ENCODE measurements around the gene MAPKAPK2. TPM values are rescaled to one million over a fixed set of nuclear protein-coding genes. Genes with fewer than 3 reads are reported as not detected.
A peak's percentile ranks its signal among the peaks of the same experiment; 100 is the strongest.

MAPKAPK2 gene
- total RNA-seq, 3 donors from 2014 or later: 68.4 to 75.2 (median 72.1) TPM

DNA sequence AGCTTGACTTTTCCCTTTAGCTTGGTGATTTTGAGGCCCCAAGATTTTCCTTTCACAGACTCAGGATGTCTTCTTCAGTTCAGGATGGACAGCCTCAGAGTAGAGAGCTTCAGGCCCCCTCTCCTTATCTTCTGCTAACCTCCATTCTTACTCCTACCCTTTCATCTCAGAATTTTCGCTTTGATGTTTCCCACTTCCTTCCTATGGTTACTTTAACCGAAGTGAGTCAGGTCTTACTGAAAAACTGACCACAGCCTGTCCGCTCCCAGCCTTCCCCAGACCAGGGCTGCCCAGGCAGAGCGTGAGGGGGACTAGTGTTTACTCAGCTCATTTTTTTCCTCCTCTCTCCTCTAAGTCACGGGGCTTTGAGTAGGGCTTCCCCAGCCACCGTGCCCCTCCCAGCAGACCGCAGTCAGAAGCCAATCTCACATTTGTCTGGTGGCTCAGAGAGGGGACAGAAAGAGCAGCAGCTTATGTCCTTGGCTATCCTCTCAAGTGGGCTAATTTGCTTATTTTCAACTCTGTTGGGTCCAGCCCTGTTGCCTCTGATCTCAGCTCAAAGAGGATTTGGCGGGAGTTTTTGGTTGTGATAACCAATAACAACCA lies 81.6 kb downstream of the MAPKAPK2 start:
- TF ChIP-seq, protein P1, sequence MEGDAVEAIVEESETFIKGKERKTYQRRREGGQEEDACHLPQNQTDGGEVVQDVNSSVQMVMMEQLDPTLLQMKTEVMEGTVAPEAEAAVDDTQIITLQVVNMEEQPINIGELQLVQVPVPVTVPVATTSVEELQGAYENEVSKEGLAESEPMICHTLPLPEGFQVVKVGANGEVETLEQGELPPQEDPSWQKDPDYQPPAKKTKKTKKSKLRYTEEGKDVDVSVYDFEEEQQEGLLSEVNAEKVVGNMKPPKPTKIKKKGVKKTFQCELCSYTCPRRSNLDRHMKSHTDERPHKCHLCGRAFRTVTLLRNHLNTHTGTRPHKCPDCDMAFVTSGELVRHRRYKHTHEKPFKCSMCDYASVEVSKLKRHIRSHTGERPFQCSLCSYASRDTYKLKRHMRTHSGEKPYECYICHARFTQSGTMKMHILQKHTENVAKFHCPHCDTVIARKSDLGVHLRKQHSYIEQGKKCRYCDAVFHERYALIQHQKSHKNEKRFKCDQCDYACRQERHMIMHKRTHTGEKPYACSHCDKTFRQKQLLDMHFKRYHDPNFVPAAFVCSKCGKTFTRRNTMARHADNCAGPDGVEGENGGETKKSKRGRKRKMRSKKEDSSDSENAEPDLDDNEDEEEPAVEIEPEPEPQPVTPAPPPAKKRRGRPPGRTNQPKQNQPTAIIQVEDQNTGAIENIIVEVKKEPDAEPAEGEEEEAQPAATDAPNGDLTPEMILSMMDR (IDR thresholded peaks at IDR 0.05): no peak
- H3K4me3 ChIP-seq: no peak overlapping the region
- DNase-seq: peak; percentile 49 to 78 (median 60)
- no peaks in the 10 kb centered on the region for H3K36me3 ChIP-seq (ENCODE audit: low read depth)
- H3K9me3 ChIP-seq: no peaks in the 10 kb centered on the region
- H3K4me1 ChIP-seq (ENCODE audit: low read depth): no peaks in the 10 kb centered on the region
- peak; percentile 76 for ATAC-seq
- intact Hi-C loops (cut with DNase I, micrococcal nuclease): no loop called here

DNA sequence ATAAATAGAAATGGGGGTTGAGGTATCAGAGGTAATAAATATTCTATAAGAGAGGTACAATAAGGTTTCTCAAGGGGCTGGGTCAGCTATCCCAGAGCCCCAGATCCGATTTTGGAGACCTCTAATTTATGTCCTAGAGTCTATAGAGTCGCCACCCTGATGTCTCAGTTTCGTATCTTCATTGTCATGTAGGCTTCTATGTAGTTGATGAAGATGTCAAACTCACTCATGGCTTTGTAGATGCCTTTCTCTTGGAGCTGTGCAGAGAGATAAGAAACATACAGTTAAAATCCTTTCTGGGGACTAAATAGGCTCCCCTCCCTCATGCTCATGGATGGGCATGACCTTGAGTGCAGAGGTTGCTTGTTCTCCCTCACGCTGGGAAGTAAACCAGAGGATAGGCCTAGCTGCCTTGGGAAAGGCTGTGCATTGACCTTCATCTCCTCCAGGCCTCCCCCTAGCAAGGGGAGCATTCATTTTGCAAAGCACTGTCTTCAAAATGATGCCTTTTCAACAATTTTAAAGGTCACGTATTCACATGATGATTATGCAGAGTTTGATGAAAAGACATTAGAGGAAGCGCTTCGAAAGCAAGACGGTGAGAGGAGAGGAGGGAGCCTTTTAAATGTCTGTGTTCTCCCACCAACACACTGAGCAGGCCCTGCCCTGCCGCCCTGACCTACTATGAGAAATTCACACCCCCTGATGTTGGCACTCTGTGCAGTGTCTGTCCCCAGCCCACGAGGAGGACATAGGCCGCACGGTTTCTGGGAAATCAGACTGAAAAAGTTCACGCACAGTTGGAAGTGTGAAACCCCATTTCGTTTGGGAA lies 84.0 kb downstream of the MAPKAPK2 start:
- Histone ChIP-seq H3K4me3 (no peak overlapping the region), H3K4me1 (ENCODE audit: low read depth) (no peaks in the 10 kb centered on the region), H3K9me3 (no peaks in the 10 kb centered on the region), H3K36me3 (ENCODE audit: low read depth) (no peaks in the 10 kb centered on the region)
- intact Hi-C loops (cut with DNase I, micrococcal nuclease): no loop called here
- TF ChIP-seq, protein P1 (IDR thresholded peaks at IDR 0.05): no peak
- ATAC-seq: no peak
- DNase-seq: no peak

DNA sequence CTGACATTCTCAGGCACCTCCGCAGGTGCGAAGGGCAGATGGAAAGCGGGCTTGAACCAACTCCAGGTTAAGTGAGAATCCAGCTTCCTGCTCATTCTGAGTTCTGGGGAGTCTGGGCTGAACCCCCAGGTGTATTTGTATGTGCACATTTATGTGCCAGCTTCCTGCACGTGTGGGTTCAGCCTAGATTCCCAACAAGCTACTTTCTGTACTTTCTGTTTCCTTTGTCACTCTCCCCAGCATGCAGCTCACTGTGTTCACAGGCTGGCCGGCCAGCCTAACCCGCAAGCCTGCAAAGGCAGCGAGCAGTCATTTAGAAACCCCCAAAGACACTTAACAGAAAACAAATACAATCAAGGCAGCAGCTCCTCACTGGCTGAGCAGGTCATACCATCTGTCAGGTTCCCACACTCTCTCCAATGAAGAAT lies 84.6 kb downstream of the MAPKAPK2 start:
- TF ChIP-seq, protein P1 (IDR thresholded peaks at IDR 0.05): no peak
- Histone ChIP-seq H3K9me3 (no peaks in the 10 kb centered on the region), H3K4me1 (ENCODE audit: low read depth) (no peaks in the 10 kb centered on the region), H3K36me3 (ENCODE audit: low read depth) (no peaks in the 10 kb centered on the region), H3K4me3 (no peak overlapping the region)
- intact Hi-C loops (cut with DNase I, micrococcal nuclease): no loop called here
- ATAC-seq: peak; percentile 65
- DNase-seq: no peak

DNA sequence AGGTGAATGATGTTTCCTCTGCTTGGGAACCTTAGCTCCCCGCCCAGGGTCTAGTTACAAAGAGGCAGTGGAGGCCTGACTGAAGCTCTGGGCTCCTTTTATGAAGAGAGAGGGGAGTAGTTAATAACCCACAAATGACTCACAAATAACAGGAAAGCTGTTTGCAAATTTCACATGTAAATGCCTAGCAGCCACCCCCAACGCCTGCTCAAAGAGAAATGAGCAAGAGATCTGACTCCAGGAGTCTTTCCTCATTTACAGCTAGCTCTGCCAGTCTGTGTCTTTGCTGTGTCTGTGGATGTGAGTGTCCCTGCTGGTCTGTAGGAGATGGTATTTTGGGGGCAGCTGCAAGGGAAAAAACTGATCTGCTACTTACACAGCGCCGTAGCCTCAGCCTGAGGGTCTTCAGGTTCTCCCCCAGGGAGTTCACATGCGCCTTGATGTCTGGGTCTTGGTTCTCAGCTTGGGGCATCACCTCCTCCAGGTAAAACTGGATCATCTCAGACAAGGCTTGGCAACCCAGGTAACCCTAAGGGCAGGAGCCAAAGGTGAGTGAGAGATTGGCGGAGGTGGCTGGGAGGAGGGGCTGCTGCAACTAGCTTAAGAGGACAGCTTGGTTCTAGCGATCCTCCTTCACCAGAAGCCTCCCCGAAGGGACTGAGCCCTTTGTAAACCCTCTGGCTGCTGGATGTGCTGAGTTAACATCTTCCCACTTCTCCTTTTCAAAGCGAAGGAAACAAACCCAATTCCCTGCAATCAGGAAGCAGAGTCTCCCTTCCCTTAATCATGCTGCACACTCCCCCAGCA lies 86.0 kb downstream of the MAPKAPK2 start, which contains the start of gene IL19:
TSS of gene IL19 (plus strand) at position 243 of the 807 bp plus-strand sequence. CDS start 65,890 bp downstream, outside the sequence.
- TF ChIP-seq, protein P1 (IDR thresholded peaks at IDR 0.05): no peak
- no peaks in the 10 kb centered on the region for H3K9me3 ChIP-seq
- DNase-seq: peak in 1 of 3 donors; percentile 12
- no peak within 1 kb of the TSS for H3K4me3 ChIP-seq
- H3K4me1 ChIP-seq (ENCODE audit: low read depth): no peaks in the 10 kb centered on the region
- peak; percentile 20 for ATAC-seq
- intact Hi-C loops (cut with DNase I, micrococcal nuclease): no loop called here
- H3K36me3 ChIP-seq (ENCODE audit: low read depth): no peaks in the 10 kb centered on the region

DNA sequence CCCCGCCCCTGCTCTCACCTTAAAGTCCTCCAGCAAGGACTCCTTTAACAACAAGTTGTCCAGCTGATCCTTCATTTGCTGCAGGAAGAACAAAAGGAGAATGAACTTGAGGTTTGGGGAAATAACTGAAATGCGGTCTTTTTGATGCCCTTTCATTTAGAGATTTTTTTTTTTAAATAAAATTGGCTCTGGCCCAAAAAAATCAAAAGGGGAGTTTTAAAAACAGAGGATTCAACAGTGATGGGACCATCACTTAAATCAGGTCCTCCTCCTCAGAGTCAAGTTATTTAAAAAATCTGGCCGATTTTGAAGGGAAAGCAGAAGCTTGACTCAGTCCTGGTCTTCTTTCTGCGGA lies 86.6 kb downstream of the MAPKAPK2 start:
- no peaks in the 10 kb centered on the region for H3K36me3 ChIP-seq (ENCODE audit: low read depth)
- TF ChIP-seq, protein P1 (IDR thresholded peaks at IDR 0.05): no peak
- H3K9me3 ChIP-seq: no peaks in the 10 kb centered on the region
- intact Hi-C loops (cut with DNase I, micrococcal nuclease): no loop called here
- no peak for DNase-seq
- ATAC-seq: no peak
- no peak overlapping the region for H3K4me3 ChIP-seq
- H3K4me1 ChIP-seq (ENCODE audit: low read depth): no peaks in the 10 kb centered on the region
